Thymus (tissue), 11 donors: Measurements from ENCODE around the gene MRPL12. TPM values are rescaled to one million over a fixed set of nuclear protein-coding genes. Genes with fewer than 3 reads are reported as not detected.

ENCODE experiments used
- DNase-seq, 9 donors: peaks; one replicate each; pipeline ENCODE4 v3.0.0-alpha.2; 2013; ENCODE audit warnings: low spot score in 9 of 9, low read depth in 6 of 9, missing footprints in 1 of 9
- H3K27ac ChIP-seq, 2 donors: one replicate each; pipeline ENCODE4 v1.5.1; 2013; ENCODE audit warnings: control low read depth in 1 of 2, low read depth in 1 of 2, low read length in 1 of 2, mild to moderate bottlenecking in 1 of 2, moderate library complexity in 1 of 2
- H3K27me3 ChIP-seq, 2 donors: one replicate each; pipeline ENCODE4 v1.5.1; 2013; ENCODE audit warnings: low read length in 1 of 2; ENCODE audit not compliant: control insufficient read depth in 2 of 2, insufficient read depth in 1 of 2
- H3K36me3 ChIP-seq, 2 donors: one replicate each; pipeline ENCODE4 v1.5.1; 2013; ENCODE audit warnings: low read length in 1 of 2, mild to moderate bottlenecking in 1 of 2, moderate library complexity in 1 of 2; ENCODE audit not compliant: control insufficient read depth in 2 of 2, insufficient read depth in 2 of 2
- H3K4me1 ChIP-seq, 2 donors: one replicate each; pipeline ENCODE4 v1.5.1; 2013; ENCODE audit warnings: low read length in 2 of 2; ENCODE audit not compliant: control insufficient read depth in 2 of 2, insufficient read depth in 2 of 2
- H3K4me3 ChIP-seq, 2 donors: one replicate each; pipeline ENCODE4 v1.5.1; 2013; ENCODE audit warnings: low read length in 2 of 2, control low read depth in 1 of 2, mild to moderate bottlenecking in 1 of 2
- H3K9me3 ChIP-seq, 2 donors: one replicate each; pipeline ENCODE4 v1.5.1; 2013; ENCODE audit warnings: low read length in 1 of 2, mild to moderate bottlenecking in 1 of 2; ENCODE audit not compliant: control insufficient read depth in 2 of 2, insufficient read depth in 1 of 2
- WGBS: extraction: QIAGEN DNeasy Blood & Tissue Kit; methylation state at CpG from one replicate; pipeline ENCODE4 v1.1.7; 2013; 5-methylcytosine and 5-hydroxymethylcytosine counted together
- polyA plus RNA-seq: library from polyadenylated mRNA; stranded (reverse); fragments of 200-250 nt; gene quantifications from one replicate; pipeline ENCODE4 v1.2.3, GENCODE V29; 2013
- total RNA-seq: library from RNA; stranded (reverse); fragments of 120-200 nt; gene quantifications from one replicate; pipeline ENCODE4 v1.2.4, GENCODE V29; 2013
- donor health status: healthy.

Gene MRPL12
- total and polyA plus RNA-seq, 2 donors: 21.6 to 59.7 TPM

- peaks cover 12 to 16% of the 10 kb centered on the region in 2 donors for H3K4me1 ChIP-seq
- H3K27me3 ChIP-seq: peaks cover 0 to 1% of the 10 kb centered on the region in 2 donors
- no peak overlapping the region for H3K27ac ChIP-seq
- H3K9me3 ChIP-seq: no peaks in the 10 kb centered on the region
- WGBS: 98% methylated on average over 12 of the region's 12 CpGs
- no peak for DNase-seq
- peaks cover 9 to 18% of the 10 kb centered on the region in 2 donors for H3K36me3 ChIP-seq
- no peak overlapping the region for H3K4me3 ChIP-seq
Observed at GRCh38 chr17:81716674-81716996, 13.5 kb downstream of the MRPL12 start.

- Histone ChIP-seq H3K27me3 (peaks cover 0 to 3% of the 10 kb centered on the region in 2 donors), H3K36me3 (peaks cover 9 to 18% of the 10 kb centered on the region in 2 donors), H3K9me3 (no peaks in the 10 kb centered on the region), H3K4me3 (no peak overlapping the region), H3K27ac (no peak overlapping the region), H3K4me1 (peaks cover 12 to 15% of the 10 kb centered on the region in 2 donors)
- WGBS: 98% methylated on average over 25 of the region's 25 CpGs
- no peak for DNase-seq
Observed at GRCh38 chr17:81717049-81717765, 14.0 kb downstream of the MRPL12 start.

GRCh38 chr17:81717766-81718089 is 14.6 kb downstream of the MRPL12 start:
- Histone ChIP-seq H3K4me1 (peaks cover 8 to 12% of the 10 kb centered on the region in 2 donors), H3K9me3 (no peaks in the 10 kb centered on the region), H3K27me3 (peaks cover 0 to 8% of the 10 kb centered on the region in 2 donors), H3K4me3 (no peak overlapping the region), H3K27ac (no peak overlapping the region), H3K36me3 (peaks cover 9 to 18% of the 10 kb centered on the region in 2 donors)
- 98% methylated on average over 9 of the region's 9 CpGs for WGBS
- DNase-seq: no peak

DNA sequence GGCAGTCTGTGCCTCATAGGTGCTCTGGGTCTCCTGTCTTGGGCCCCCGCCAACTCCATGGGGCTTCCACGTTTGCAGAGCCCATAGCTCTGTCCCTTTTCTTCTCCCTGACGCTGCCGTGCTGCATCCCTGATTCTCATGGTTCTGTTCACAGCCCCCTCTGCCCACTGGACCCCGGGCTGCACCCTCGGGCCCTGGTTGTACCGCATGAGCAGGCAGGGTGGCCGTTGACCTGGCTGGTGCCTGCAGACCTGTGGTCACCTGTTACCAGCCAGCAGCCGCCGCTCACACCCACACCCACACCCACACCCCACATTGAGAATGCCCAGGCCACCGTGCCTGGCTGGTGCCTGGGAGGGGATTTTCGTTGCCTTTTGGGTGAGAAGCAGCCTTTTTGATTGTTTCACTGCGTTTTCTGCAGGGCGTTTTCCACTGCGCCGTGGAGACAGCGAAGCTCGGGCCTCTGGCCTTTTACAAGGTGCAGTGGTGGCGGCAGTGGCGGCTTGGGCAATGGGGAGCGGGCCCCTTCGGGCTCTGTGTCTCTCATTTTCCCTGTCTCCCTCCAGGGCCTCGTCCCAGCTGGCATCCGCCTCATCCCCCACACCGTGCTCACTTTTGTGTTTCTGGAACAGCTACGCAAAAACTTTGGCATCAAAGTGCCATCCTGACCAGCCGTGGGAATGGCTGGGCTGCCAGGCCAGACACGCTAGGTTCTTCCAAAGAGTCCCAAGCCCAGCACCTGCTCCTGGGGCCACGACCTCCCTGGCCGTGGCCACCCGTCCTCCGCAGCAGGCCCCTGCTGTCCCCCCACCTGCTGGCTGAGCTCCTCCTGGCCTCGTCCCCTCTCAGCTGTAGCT is 16.5 kb downstream of the MRPL12 start:
- no peak for DNase-seq
- WGBS: 94% methylated on average over 33 of the region's 33 CpGs
- Histone ChIP-seq H3K4me3 (no peak overlapping the region), H3K4me1 (no peaks in the 10 kb centered on the region), H3K36me3 (peaks cover 8 to 18% of the 10 kb centered on the region in 2 donors), H3K9me3 (no peaks in the 10 kb centered on the region), H3K27me3 (peaks cover 0 to 26% of the 10 kb centered on the region in 2 donors), H3K27ac (no peak overlapping the region)

GRCh38 chr17:81720267-81721071 is 17.3 kb downstream of the MRPL12 start:
- H3K4me1 ChIP-seq: no peaks in the 10 kb centered on the region
- peaks cover 6 to 18% of the 10 kb centered on the region in 2 donors for H3K36me3 ChIP-seq
- no peak for DNase-seq
- H3K27ac ChIP-seq: no peak overlapping the region
- H3K9me3 ChIP-seq: no peaks in the 10 kb centered on the region
- peaks cover 0 to 29% of the 10 kb centered on the region in 2 donors for H3K27me3 ChIP-seq
- no peak overlapping the region for H3K4me3 ChIP-seq
- WGBS: 93% methylated on average over 33 of the region's 33 CpGs

DNA sequence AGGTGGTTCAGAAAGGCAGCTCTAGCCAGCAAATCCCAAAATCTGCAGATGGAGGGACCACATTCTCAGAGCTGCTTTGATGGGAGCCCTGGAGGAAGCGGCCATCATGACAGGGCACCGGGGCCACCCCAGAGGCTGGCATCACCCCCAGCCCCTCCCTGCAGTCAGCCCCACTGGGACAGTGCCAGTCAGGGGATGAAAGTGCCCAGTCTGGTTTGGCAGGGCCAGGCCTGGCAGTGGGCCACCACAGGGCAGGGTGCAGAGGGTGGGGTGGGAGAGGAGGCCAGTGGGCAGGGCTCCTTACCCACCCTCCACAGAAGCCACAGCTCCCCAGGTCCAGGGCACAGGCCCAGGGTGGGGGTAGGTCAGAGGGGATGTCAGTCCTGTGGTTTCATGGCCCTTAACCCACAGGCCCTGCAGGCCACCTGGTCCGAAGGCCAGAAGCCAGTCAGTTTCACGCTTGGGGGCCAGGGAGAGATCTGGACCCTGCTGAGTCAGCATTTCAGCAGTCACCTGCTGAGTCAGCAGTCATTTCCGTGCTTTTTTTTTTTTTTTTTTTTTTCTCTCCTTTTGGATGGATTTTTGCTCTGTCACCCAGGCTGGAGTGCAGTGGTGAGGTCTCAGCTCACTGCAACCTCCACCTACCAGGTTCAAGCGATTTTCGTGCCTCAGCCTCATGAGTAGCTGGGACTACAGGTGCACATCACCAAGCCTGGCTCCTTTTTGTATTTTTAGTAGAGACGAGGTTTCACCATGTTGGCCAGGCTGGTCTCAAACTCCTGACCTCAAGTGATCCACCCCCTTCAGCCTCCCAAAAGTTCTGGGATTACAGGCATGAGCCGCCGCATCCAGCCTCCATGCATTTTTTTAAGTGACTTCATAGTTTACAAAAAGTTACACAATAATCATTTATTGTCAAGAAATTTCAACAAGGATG is 19.3 kb downstream of the MRPL12 start:
- Histone ChIP-seq H3K27me3 (peaks cover 0 to 29% of the 10 kb centered on the region in 2 donors), H3K27ac (peak overlapping the region in 1 of 2 donors; percentile 31), H3K4me1 (no peaks in the 10 kb centered on the region), H3K9me3 (no peaks in the 10 kb centered on the region), H3K4me3 (no peak overlapping the region), H3K36me3 (peaks cover 5 to 10% of the 10 kb centered on the region in 2 donors)
- WGBS: 67% methylated on average over 10 of the region's 10 CpGs
- no peak for DNase-seq

GRCh38 chr17:81723651-81724209 is 20.6 kb downstream of the MRPL12 start:
- H3K9me3 ChIP-seq: no peaks in the 10 kb centered on the region
- H3K4me3 ChIP-seq: no peak overlapping the region
- no peaks in the 10 kb centered on the region for H3K36me3 ChIP-seq
- no peaks in the 10 kb centered on the region for H3K4me1 ChIP-seq
- DNase-seq: no peak
- no peak overlapping the region for H3K27ac ChIP-seq
- 65% methylated on average over 12 of the region's 12 CpGs for WGBS
- H3K27me3 ChIP-seq: peaks cover 0 to 29% of the 10 kb centered on the region in 2 donors

DNA sequence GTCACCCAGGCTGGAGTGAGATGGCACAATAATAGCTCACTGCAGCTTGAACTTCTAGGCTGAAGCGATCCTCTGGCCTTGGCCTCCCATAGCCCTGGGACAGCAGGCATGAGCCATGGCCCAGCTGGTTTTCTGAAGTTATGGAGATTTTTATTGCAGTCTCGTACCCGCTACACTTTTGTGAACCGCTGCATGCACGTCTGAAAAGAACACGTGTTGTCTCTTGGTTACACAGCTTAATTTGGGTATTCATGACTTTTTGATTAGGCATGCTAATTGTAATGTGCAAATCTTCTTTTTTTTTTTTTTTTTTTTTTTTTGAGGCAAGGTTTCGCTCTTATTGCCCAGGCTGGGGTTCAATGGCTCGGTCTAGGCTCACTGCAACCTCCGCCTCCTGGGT is 22.3 kb downstream of the MRPL12 start:
- Histone ChIP-seq H3K27me3 (peaks cover 0 to 34% of the 10 kb centered on the region in 2 donors), H3K4me3 (no peak overlapping the region), H3K4me1 (no peaks in the 10 kb centered on the region), H3K36me3 (no peaks in the 10 kb centered on the region), H3K9me3 (no peaks in the 10 kb centered on the region), H3K27ac (no peak overlapping the region)
- DNase-seq: no peak
- 95% methylated on average over 9 of the region's 9 CpGs for WGBS
